ENCODE measurements around the gene GOLGA6C.
"Not testable (repeated sequence)": the region's sequence is repeated elsewhere in the genome, so short reads cannot be mapped to it uniquely, and the experiment has no call there.

The GOLGA6C gene

GRCh38 chr15:75319231-75319897 lies 61.2 kb downstream of the GOLGA6C start:
- not testable (repeated sequence) for DNase-seq (ENCODE audit: low read depth)
